GM19025 (cell line): ENCODE measurements around the gene CCDC3.
"Not testable (repeated sequence)": the region's sequence is repeated elsewhere in the genome, so short reads cannot be mapped to it uniquely, and the experiment has no call there.

Source experiments
- ATAC-seq: cut with Tn5 transposase; IDR thresholded peaks from one replicate; pipeline ENCODE4 v1.9.1; 2021; ENCODE audit warnings: mild to moderate bottlenecking, low read depth, moderate library complexity; ENCODE audit not compliant: unreplicated experiment

The CCDC3 gene

DNA sequence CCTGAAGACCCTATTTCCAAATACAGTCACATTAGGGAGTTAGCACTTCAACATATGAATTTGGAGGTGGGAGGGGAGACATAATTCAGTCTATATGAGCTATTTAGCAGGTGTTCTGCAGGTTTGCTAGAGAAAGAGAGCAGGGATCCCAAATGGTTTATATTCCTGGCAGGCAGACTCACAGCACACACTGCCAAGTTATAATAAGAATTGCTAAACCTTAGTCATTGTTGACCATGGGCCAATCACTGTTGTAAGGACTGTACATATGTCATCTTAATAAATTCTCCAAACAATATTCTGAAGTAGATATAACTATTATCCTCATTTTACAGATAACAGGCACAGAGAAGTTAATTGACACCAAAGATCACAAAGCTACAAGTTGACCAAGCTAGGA, 1.5 kb upstream of the CCDC3 start:
- ATAC-seq = no peak

DNA sequence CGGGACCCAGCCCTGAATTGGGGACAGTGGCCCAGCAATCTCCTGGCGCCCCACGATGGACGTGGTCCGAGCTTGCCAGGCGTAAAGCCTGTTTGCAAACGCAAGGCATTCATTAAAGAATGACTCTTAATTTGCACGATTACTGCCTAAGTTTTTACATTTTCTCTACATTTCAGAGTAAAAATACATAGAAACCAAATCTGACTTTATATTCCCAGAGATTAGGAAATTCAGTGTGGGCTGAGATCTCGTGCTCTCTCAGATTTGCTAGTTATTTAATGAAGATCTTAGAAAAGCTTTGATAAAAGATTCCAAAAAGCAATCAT, 337 bp upstream of the CCDC3 start:
- ATAC-seq = no peak

DNA sequence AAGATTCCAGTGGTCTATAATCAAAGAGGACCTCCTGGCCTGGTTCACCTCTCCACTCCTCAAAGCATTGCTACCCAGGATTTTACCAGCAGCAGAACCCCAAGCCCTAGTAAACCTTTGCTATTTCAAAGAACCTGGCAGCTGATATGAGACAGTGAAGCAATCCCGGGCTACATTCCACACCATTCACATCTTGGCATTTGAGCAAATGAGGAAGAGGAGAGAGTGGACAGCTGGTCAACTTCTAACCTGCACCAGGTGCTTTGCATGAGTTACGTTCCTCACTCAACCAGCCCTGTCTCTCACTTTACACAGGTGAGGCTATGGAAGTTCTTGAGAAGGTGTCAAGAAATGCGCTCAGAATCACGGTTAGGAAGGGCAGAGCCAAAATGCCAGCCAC, 1.1 kb downstream of the CCDC3 start:
- ATAC-seq = no peak

DNA sequence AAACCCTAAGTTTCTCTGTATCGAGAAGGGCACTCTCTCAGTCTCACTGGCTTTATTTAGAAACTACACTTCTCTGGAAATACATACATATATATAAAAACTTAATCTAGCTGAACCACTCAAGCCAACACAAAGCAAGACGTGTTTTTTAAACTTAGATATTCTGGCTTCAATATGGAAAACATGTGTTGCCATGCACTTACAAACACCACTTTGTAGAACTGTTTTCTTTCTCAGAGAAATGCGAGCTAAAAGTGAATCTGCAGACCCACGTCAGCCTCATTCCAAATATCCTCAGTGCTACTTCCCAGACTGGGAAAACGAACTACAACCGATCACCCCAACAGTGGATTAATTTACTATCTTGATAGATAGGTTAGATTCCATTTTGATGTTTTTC, 1.7 kb downstream of the CCDC3 start:
- no peak for ATAC-seq

DNA sequence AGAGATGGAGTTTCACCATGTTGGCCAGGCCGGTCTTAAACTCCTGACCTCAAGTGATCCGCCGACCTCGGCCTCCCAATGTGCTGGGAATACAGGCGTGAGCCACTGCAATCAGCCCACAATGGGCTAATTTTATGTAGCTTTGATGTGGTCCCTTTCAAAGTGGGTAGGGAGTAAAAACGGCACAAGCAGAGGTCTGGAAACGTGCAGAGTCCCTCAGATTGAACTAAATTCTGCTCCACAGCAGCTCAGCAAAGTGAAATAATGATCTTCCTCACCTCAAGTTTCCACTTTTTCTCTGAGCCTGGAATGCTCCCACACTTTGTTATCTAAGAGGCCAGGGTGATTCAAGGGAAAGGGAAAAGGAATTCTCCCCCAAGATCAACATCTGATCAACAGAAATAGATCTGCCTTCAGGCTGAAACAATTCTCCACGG, 6.1 kb downstream of the CCDC3 start:
- ATAC-seq = no peak

DNA sequence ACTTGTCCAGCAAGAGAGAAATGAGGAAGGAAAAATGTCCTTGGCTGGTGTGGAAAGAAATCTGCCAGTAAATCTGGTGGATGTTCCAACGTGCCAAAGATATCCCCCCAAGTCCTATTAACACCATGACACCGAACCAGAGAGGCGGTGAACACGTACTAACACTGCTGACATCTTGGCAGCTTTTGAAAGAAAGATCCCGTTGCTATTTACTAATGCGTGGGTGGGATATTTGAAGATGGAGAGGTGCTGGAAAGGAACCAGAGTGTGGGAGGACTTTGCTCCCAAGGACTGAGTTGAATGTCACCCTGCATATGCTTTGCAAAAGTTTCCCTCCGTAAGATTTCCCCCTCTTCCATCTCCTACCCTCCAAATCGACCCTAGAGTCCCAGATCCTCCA, 7.9 kb downstream of the CCDC3 start:
- no peak for ATAC-seq

DNA sequence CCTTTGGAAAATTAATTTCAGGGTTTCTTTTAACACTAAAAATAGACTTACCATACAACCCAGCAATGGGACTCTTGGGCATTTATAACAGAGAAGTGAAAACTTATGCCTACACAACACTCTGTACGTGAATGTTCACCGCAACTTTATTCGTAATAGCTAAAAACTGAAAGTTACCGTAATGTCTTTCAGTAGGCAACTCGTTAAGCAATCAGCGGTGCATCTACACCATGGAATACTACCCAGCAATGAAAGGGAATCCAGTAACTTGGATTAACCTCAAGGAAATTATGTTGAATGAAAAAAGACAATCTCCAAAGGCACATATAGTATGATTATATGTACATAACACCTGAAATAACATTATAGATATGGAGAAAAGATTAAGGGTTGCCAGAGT, 16.2 kb downstream of the CCDC3 start:
- ATAC-seq = no peak

DNA sequence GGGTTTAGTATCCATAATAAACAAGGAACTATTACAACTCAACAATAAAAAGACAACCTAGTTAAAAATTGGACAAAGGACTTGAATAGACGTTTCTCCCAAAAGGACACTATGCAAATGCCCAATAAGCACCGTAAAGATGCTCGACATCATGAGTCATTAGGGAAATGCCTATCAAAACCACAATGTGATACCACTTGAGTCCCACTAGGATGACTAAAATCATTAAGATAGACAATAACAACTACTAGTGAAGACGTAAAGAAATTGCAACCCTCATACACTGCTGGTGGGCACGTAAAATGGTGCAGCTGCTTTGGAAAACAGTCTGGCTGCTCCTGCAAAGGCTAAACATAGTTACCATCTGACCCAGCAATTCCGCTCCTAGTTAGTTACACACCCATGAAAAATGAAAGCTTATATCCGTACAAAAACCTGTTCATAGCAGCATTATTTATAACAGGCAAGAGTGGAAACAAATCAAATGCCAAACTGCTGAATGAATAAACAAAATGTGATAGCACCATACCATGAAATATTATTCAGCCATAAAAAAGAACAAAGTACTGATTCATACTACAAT, 17.3 kb downstream of the CCDC3 start:
- no peak for ATAC-seq

DNA sequence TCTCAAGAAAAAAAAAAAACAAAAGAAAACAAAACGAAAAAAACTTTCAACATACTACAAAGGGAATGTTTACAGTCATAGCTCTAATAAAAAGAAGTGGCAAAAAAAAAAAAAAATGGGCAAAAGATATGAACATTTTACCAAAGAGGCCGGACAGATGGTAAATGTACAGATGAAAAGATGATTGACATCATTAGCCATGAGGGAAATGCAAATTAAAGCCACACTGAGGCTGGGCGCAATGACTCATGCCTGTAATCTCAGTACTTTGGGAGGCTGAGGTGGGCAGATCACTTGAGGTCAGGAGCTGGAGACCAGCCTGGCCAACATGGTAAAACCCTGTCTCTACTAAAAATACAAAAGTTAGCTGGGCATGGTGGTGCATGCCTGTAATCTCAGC, 17.9 kb downstream of the CCDC3 start:
- not testable (repeated sequence) for ATAC-seq

DNA sequence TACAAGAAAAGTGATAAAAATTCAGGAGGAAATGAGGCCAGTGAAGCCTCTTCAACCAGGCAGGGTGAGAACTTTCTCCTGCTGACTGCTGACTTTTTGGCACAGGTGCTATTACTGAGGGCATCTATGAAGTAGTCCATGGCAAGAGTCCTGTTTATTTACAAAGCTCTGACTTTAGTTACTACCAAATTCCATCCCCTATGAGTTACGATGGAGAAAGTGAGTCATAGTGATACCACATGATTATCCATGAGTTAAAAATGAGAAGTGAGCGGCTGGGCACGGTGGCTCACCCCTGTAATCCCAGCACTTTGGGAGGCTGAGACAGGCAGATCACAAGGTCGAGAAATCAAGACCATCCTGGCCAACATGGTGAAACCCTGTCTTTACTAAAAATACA, 19.9 kb downstream of the CCDC3 start:
- no peak for ATAC-seq

DNA sequence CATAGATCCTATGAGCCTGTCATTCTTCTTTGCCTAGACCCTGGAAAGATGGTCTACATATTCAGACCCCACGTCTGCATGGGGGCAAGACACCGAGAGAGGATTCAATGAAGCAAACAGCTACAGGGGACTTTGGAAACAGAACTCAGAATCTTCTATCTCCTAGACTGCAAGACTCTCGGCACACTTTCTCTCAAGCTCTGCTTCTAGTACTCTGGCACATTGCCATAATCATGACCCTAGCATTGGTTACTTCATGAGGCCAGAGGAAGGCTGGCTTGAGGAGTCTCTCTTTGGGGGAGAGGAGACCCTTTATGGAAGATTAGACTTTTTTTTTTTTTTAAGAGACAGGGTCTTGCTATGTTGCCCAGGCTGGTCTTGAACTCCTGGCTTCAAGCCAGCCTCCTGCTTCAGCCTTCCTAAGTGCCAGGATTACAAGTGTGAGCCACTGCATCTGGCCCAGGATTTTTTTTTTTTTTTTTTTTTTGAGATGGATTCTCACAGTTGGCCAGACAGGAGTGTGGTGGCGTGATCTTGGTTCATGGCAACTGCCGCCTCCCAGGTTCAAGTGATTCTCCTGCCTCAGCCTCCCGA, 20.7 kb downstream of the CCDC3 start:
- no peak for ATAC-seq

DNA sequence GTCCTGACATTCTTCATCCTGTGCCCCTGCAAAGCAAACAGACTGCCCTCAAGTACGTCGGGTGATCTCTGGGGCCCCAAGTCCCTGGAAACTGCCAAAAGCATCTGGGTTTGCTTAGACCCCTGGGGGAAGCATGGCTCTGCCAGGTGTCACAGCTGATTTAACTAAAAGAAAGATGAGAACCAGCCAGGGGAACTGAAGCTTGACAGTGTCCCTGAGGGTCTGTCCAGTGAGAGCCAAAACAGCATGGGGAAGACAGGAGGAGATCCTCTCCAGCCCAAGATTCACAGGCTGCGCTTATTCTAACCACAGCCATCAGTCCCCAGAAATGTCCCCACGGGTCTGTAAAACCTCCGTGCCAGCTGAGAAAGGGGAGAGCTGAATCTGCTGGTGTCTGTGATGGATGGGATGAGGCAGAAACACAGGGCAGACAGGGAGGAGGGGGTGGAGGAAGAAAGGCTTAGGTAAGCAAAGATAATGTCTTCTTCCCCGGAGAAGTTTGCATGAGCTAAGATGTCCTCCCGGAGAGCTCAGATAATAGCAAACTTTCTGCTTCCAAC, 21.3 kb downstream of the CCDC3 start:
- ATAC-seq = no peak

DNA sequence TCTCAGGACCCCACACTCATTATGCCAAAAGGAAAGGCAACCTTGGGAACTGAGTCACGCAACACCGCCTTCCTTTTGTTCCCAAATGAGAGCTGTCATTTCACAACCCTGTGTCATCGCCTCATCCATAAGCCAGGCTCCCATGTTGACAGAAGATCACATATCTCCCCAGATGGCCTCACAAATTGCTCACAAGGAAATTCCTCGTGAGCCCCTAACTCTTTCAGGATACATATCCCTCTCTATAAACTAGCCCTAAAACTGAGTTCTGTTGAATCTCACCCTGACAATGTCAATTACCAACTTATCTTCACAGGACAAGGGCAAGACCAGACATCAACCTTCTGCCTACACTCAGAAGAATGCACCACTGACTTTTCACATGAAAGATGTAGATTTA, 22.6 kb downstream of the CCDC3 start:
- ATAC-seq = no peak

DNA sequence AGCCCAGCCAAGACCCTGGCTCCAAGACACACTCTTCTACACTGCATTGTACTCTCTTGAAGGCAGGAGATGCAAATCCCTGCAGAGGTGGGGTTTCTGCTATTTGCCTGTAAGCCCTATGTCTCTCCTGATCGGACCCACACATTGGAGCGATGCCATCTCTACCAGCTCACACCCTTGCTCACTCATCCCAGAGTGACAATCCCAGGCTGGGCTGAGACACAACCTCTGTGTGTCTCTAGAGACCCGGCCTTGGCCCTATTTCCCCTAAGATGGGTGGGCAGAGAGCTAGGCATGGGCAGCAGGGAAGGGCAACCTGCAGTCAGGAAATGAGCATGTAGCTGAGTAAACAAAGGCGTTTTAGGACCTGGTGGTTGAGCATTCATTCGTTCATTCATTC, 25.6 kb downstream of the CCDC3 start:
- no peak for ATAC-seq

DNA sequence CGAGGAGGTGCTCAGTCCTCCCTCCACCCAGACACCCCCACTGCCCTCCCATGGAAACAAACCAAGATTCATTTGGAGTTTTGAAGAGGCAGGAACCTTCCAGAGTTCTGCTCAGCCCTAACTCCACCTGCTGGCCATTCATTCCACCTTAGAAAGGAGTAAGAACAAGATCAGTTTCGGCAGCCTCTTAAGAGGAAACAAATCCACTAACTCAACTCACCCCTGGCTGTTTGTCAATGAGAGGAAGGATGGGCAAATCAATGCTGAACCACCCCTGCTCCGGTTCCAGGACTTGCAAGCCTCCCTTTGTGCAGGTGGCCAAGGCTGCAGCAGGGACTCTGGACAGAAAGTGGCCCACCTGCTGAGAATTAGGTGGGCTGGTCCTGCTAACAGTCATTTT, 26.2 kb downstream of the CCDC3 start:
- ATAC-seq = no peak

DNA sequence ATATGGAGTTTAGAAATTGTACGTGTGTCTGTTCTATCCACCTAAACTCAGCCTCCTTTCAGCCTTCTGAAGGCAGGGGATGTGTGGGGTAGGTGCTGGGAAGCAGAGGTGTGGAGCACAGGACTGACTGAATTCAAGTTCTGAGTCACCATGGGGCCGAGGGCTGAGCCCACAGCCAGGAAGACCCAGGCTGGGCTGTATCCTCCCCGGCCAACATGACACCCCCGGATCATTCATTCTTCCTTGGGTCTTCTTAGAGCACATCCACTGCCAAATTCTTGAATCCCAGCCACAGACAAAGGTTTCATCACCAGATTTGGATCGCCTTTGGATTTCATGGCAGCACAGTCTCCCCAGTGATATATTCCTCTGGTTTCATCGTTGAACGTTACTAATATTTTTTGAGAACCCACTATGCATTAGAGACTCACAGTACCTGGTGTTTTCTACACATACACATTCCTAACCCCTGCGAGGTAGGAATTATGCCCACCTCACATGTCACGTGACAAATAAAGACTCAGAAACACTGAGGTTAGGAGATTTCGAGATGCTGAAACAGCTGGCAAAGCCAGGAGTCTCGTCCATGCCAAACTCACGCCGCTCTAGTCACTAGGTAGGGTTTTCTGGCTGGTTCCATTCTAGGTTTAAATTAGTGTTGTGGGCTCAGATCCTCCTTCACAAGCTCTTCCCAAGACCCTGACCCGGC, 26.9 kb downstream of the CCDC3 start:
- no peak for ATAC-seq

DNA sequence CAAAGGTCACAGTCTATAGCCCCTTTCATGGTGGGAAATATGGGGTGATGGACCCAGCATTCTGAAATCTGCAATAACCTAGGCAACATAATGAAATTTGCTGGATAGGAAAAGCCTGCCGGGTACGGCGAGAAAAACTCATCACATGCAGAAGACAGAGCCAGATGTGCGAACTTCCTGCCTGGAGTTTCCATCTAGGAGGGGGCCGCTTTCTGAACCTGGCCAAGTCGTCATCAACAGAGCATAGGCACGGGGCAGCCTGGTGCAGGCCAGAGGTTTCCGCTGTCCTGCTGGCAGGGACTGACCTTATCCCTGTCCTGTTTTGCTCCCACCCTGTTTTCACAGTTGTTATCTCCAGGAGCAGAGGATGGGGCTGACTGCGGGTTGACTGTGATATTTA, 27.4 kb downstream of the CCDC3 start:
- no peak for ATAC-seq

DNA sequence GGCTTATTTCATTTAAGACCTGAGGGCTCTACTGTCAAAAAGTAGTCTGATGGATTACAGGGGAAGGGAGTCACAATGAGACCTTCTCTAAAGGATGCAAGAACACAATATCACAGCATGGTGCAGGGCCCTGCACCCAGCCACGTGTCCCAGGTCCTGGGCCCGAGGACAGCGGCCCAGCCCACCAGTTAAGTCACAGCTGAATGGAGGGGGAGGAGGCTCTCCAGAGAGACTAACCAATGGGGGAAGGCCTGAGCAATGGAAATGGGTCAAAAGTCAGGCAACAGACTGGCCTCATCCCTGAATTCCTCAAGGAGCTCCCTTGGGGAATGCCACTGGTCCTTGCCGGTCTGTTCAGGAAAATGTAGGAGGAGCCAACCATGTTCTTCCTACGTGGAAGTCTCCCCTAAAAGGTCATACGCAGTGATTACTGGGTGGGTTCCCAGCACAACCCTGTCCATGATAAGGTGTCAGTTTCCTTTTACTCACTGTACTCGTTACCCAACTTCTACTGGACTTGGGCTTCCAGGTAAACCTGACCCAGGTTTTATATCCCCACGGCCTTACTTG, 28.3 kb downstream of the CCDC3 start:
- no peak for ATAC-seq

DNA sequence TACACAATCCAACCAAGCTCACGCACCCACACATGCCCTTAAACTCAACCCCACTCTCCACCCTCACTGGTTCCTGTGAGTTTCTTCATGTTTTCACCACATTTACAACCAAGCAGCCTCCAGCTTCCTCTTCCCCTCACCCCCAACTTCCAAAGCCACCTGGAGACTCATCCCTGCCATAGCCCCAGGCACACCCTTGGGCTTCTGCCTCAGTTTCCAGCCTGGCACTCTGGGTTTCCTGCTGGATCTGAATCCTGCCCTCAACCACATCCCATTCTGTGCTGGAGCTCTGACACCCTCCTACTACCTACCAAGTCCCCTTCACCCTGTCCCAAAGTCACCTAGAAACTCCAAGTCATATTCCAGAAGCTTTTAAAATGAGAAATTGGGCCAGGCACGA, 29.4 kb downstream of the CCDC3 start:
- no peak for ATAC-seq

DNA sequence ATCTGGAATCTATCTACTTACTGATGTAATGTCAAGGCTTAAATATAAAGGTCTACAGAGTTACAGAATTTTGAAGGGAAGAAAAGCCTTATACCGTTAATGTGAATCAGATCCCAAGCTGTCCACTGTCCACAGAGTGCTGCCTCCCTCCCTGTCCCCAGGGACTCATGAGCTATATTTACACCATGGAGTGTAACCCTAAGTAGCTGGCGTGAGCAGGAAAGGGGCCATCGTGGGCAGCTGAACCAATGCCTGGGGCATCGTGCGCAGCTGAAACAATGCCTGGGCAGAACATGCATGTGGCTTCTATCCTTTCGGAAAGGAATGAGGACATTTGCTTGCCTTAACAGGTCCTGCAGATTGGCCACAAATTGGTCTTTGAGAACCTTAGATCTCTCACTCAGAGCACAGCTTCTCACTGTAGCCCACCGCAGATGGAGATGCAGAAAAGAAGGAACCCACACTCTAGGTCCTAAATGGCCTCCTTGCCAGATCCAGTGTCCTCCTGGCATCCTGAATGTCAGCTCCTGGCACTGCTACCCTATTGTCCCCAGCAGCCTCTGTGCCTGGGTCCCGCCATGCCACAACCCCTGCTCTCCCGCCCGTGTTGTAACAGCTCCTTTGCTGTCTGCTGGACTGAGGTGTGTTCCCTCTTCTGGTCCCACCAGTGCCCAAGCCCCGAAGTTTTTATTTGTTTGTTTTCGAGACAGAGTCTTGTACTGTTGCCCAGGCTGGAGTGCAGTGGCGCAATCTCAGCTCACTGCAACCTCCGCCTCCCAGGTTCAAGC, 30.3 kb downstream of the CCDC3 start:
- no peak for ATAC-seq

DNA sequence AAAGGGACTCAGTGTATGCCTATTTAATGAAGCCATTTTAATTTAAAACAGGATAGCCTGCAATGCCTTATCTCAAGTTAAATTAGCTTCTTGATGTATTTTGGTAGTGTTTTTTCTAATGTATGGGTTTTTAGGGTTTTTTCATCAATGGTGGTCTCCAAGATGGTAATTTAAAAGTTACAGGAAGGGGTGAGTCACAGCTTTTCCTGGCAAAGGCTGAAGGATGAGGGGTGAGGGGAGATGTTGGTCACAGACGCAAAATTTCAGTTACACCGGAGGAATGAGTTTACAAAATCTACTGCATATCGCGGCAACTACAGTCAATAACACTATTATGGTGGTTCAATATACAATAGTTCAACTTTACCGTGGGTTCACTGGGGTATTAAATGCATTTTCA, 31.6 kb downstream of the CCDC3 start:
- ATAC-seq = no peak
